EH (cell line): ENCODE results near the gene TMEM271.
"Not testable (repeated sequence)": the region's sequence is repeated elsewhere in the genome, so short reads cannot be mapped to it uniquely, and the experiment has no call there.

ENCODE experiments used
- DNase-seq: peaks from one replicate; pipeline ENCODE4 v3.0.0-alpha.2; 2015; ENCODE audit warnings: low read depth

TMEM271 gene

GRCh38 chr4:609400-610050, 33.4 kb upstream of the TMEM271 start:
- DNase-seq, result no peak

GRCh38 chr4:608236-608635, 32.1 kb upstream of the TMEM271 start:
- no peak for DNase-seq

GRCh38 chr4:605702-606425, 29.8 kb upstream of the TMEM271 start:
- DNase-seq, result no peak

GRCh38 chr4:604131-604530, 28.0 kb upstream of the TMEM271 start:
- DNase-seq, result no peak

GRCh38 chr4:602559-602942, 26.5 kb upstream of the TMEM271 start:
- DNase-seq, result no peak

GRCh38 chr4:601612-602558, 25.8 kb upstream of the TMEM271 start:
- no peak for DNase-seq

- no peak for DNase-seq
These were observed 24.9 kb upstream of the TMEM271 start for GRCh38 chr4:600850-601515.

- DNase-seq, result no peak
These were observed 24.1 kb upstream of the TMEM271 start for GRCh38 chr4:600166-600565.

GRCh38 chr4:598925-599324, 22.8 kb upstream of the TMEM271 start:
- DNase-seq, result no peak

- DNase-seq, result no peak
These were observed 16.9 kb upstream of the TMEM271 start for GRCh38 chr4:592825-593520.

GRCh38 chr4:592178-592577, 16.1 kb upstream of the TMEM271 start:
- not testable (repeated sequence) for DNase-seq

GRCh38 chr4:590313-590841, 14.3 kb upstream of the TMEM271 start:
- DNase-seq, result no peak

GRCh38 chr4:589219-589963, 13.3 kb upstream of the TMEM271 start:
- no peak for DNase-seq

- DNase-seq, result no peak
These were observed 12.3 kb upstream of the TMEM271 start for GRCh38 chr4:588351-588849.

GRCh38 chr4:587671-588350, 11.7 kb upstream of the TMEM271 start:
- no peak for DNase-seq

GRCh38 chr4:583820-584219, 7.7 kb upstream of the TMEM271 start:
- no peak for DNase-seq

- no peak for DNase-seq
These were observed 5.8 kb upstream of the TMEM271 start for GRCh38 chr4:581753-582361.

GRCh38 chr4:581181-581580, 5.1 kb upstream of the TMEM271 start:
- DNase-seq, result no peak

GRCh38 chr4:579543-580175, 3.6 kb upstream of the TMEM271 start:
- DNase-seq, result no peak
